OCI-LY1 (cell line): ENCODE results near the gene EPN2.
"Not testable (repeated sequence)": the region's sequence is repeated elsewhere in the genome, so short reads cannot be mapped to it uniquely, and the experiment has no call there.

Source experiments
- H2AFZ ChIP-seq: fragments of 200-600 bp; sonication (generic), shearing (Covaris generic); 2 replicates; pipeline ENCODE4 v1.6.0; 2014; ENCODE audit warnings: antibody characterized with exemption, mild to moderate bottlenecking, low read length
- H3F3A ChIP-seq: fragments of 200-600 bp; sonication (generic), shearing (Covaris generic); 2 replicates; pipeline ENCODE4 v1.6.0; 2014; ENCODE audit warnings: mild to moderate bottlenecking, antibody characterized with exemption, low read length, moderate library complexity; ENCODE audit not compliant: insufficient read depth
- H3K27ac ChIP-seq: fragments of 200-600 bp; sonication (generic); 2 replicates; pipeline ENCODE4 v1.5.1; 2014; ENCODE audit warnings: low read length, mixed run types, mild to moderate bottlenecking, low read depth; ENCODE audit not compliant: poor library complexity, severe bottlenecking
- H3K27me3 ChIP-seq: fragments of 200-600 bp; sonication (generic); 2 replicates; pipeline ENCODE4 v1.6.0; 2014; ENCODE audit warnings: antibody characterized with exemption, mild to moderate bottlenecking, low read length, moderate library complexity; ENCODE audit not compliant: insufficient read depth
- H3K36me3 ChIP-seq: fragments of 200-600 bp; sonication (generic); 2 replicates; pipeline ENCODE4 v1.6.1; 2014; ENCODE audit warnings: mild to moderate bottlenecking, antibody characterized with exemption, low read length, moderate library complexity, mixed read lengths; ENCODE audit not compliant: insufficient read depth
- H3K4me1 ChIP-seq: fragments of 200-600 bp; sonication (generic); 2 replicates; pipeline ENCODE4 v1.5.1; 2014; ENCODE audit warnings: mild to moderate bottlenecking, low read length, moderate library complexity; ENCODE audit not compliant: insufficient read depth, severe bottlenecking
- H3K4me2 ChIP-seq: fragments of 200-600 bp; sonication (generic), shearing (Covaris generic); 2 replicates; pipeline ENCODE4 v1.6.1; 2014; ENCODE audit warnings: low read length
- H3K4me3 ChIP-seq: fragments of 200-600 bp; sonication (generic); 2 replicates; pipeline ENCODE4 v1.5.1; 2014; ENCODE audit warnings: low read length, low read depth, mild to moderate bottlenecking, mixed read lengths; ENCODE audit not compliant: poor library complexity, severe bottlenecking
- H3K79me2 ChIP-seq: fragments of 200-600 bp; shearing (Covaris generic); 2 replicates; pipeline ENCODE4 v1.6.1; 2016; ENCODE audit warnings: mixed run types, low read length, mixed read lengths; ENCODE audit not compliant: insufficient read depth
- H3K9ac ChIP-seq: fragments of 200-600 bp; sonication (generic), shearing (Covaris generic); 2 replicates; pipeline ENCODE4 v1.6.1; 2014; ENCODE audit warnings: mild to moderate bottlenecking, low read length, mixed read lengths
- H3K9me2 ChIP-seq: fragments of 200-600 bp; sonication (generic), shearing (Covaris generic); 2 replicates; pipeline ENCODE4 v1.6.1; 2014; ENCODE audit warnings: low read depth, mild to moderate bottlenecking, low read length, mixed read lengths
- H3K9me3 ChIP-seq: fragments of 200-600 bp; shearing (Covaris generic); 2 replicates; pipeline ENCODE4 v1.6.1; 2014; ENCODE audit warnings: low read length, mixed read lengths
- H4K20me1 ChIP-seq: fragments of 200-600 bp; sonication (generic), shearing (Covaris generic); 2 replicates; pipeline ENCODE4 v1.6.0; 2016; ENCODE audit warnings: mild to moderate bottlenecking, low read length; ENCODE audit not compliant: insufficient read depth

Gene EPN2

GRCh38 chr17:19237139-19237388 is at the start of gene EPN2:
Gene EPN2, plus strand, starts transcription at chr17:19237366. Its CDS starts 45,754 bp downstream, at chr17:19283120.
- H3K4me2 ChIP-seq: peak within 1 kb of the TSS; percentile 98
- not testable (repeated sequence) for H3K27ac ChIP-seq, H3F3A ChIP-seq, H3K4me1 ChIP-seq, H3K9me2 ChIP-seq, H2AFZ ChIP-seq, H3K9me3 ChIP-seq, H3K36me3 ChIP-seq, H3K79me2 ChIP-seq, H4K20me1 ChIP-seq, H3K27me3 ChIP-seq
- peak within 1 kb of the TSS; percentile 77 for H3K9ac ChIP-seq
- H3K4me3 ChIP-seq: peak within 1 kb of the TSS; percentile 97

GRCh38 chr17:19187883-19188869 is 49.0 kb upstream of the EPN2 start:
- not testable (repeated sequence) for H3K27ac ChIP-seq, H3F3A ChIP-seq, H3K4me2 ChIP-seq, H2AFZ ChIP-seq, H4K20me1 ChIP-seq, H3K4me3 ChIP-seq, H3K4me1 ChIP-seq, H3K36me3 ChIP-seq, H3K9me2 ChIP-seq, H3K9me3 ChIP-seq, H3K27me3 ChIP-seq, H3K9ac ChIP-seq, H3K79me2 ChIP-seq

GRCh38 chr17:19188870-19189708 is 48.1 kb upstream of the EPN2 start:
- H3F3A ChIP-seq, H3K4me3 ChIP-seq, H4K20me1 ChIP-seq, H3K4me2 ChIP-seq, H3K27ac ChIP-seq, H3K4me1 ChIP-seq, H3K27me3 ChIP-seq, H3K36me3 ChIP-seq, H2AFZ ChIP-seq, H3K79me2 ChIP-seq, H3K9me3 ChIP-seq, H3K9ac ChIP-seq, H3K9me2 ChIP-seq: not testable (repeated sequence)

GRCh38 chr17:19189781-19190405 is 47.3 kb upstream of the EPN2 start:
- not testable (repeated sequence) for H3K4me3 ChIP-seq, H3K27ac ChIP-seq, H3K79me2 ChIP-seq, H3K9me3 ChIP-seq, H3K27me3 ChIP-seq, H3K4me2 ChIP-seq, H3K9me2 ChIP-seq, H2AFZ ChIP-seq, H3K9ac ChIP-seq, H4K20me1 ChIP-seq, H3K36me3 ChIP-seq, H3K4me1 ChIP-seq, H3F3A ChIP-seq

- H3K9ac ChIP-seq, H4K20me1 ChIP-seq, H3K36me3 ChIP-seq, H3F3A ChIP-seq, H3K4me1 ChIP-seq, H3K27ac ChIP-seq, H3K9me3 ChIP-seq, H3K27me3 ChIP-seq, H2AFZ ChIP-seq, H3K79me2 ChIP-seq, H3K4me2 ChIP-seq, H3K9me2 ChIP-seq: not testable (repeated sequence)
- peak overlapping the region; percentile 50 for H3K4me3 ChIP-seq
These were observed 40.6 kb upstream of the EPN2 start for GRCh38 chr17:19196382-19197204.

- H3K27ac ChIP-seq, H3K27me3 ChIP-seq, H2AFZ ChIP-seq: not testable (repeated sequence)
These were observed 34.7 kb upstream of the EPN2 start for GRCh38 chr17:19202448-19202847.

GRCh38 chr17:19203429-19203828 is 33.7 kb upstream of the EPN2 start:
- not testable (repeated sequence) for H3K9me2 ChIP-seq, H3F3A ChIP-seq, H3K4me1 ChIP-seq, H3K27me3 ChIP-seq, H3K4me2 ChIP-seq, H3K36me3 ChIP-seq, H3K9me3 ChIP-seq, H2AFZ ChIP-seq, H3K79me2 ChIP-seq, H3K4me3 ChIP-seq, H3K9ac ChIP-seq, H3K27ac ChIP-seq, H4K20me1 ChIP-seq

More at GRCh38 chr17:19202448-19202847, 34.7 kb upstream of the EPN2 start:
- not testable (repeated sequence) for H3K4me1 ChIP-seq, H3K4me2 ChIP-seq, H3F3A ChIP-seq, H4K20me1 ChIP-seq, H3K9me3 ChIP-seq, H3K36me3 ChIP-seq, H3K79me2 ChIP-seq, H3K9me2 ChIP-seq, H3K9ac ChIP-seq, H3K4me3 ChIP-seq
